GM21528 (cell line): ENCODE measurements around the gene AK4.
"Not testable (repeated sequence)": the region's sequence is repeated elsewhere in the genome, so short reads cannot be mapped to it uniquely, and the experiment has no call there.

Experiments used
- ATAC-seq: cut with Tn5 transposase; IDR thresholded peaks from one replicate; pipeline ENCODE4 v1.9.1; 2021; ENCODE audit warnings: mild to moderate bottlenecking, moderate library complexity; ENCODE audit not compliant: unreplicated experiment, low FRiP score

Gene AK4

GRCh38 chr1:65210325-65210724 lies 62.3 kb downstream of the AK4 start:
- ATAC-seq = no peak

GRCh38 chr1:65211331-65211730 lies 63.3 kb downstream of the AK4 start:
- no peak for ATAC-seq

- no peak for ATAC-seq
Observed at GRCh38 chr1:65213271-65214023, 65.4 kb downstream of the AK4 start.

GRCh38 chr1:65214340-65215027 lies 66.5 kb downstream of the AK4 start:
- ATAC-seq = no peak

GRCh38 chr1:65216989-65217388 lies 69.0 kb downstream of the AK4 start:
- no peak for ATAC-seq

- ATAC-seq = no peak
Observed at GRCh38 chr1:65221638-65222339, 73.8 kb downstream of the AK4 start.

GRCh38 chr1:65222340-65222940 lies 74.4 kb downstream of the AK4 start:
- no peak for ATAC-seq

GRCh38 chr1:65224681-65225091 lies 76.7 kb downstream of the AK4 start:
- ATAC-seq = no peak

- ATAC-seq = no peak
Observed at GRCh38 chr1:65225179-65225578, 77.2 kb downstream of the AK4 start.

- no peak for ATAC-seq
Observed at GRCh38 chr1:65229201-65229600, 81.2 kb downstream of the AK4 start.

GRCh38 chr1:65229754-65230339 lies 81.8 kb downstream of the AK4 start:
- ATAC-seq = no peak

GRCh38 chr1:65230731-65231481 lies 82.9 kb downstream of the AK4 start:
- peak; percentile 80 for ATAC-seq

GRCh38 chr1:65231718-65232330 lies 83.8 kb downstream of the AK4 start:
- no peak for ATAC-seq

- no peak for ATAC-seq
Observed at GRCh38 chr1:65232461-65232990, 84.5 kb downstream of the AK4 start.

GRCh38 chr1:65233782-65234181 lies 85.8 kb downstream of the AK4 start:
- no peak for ATAC-seq

GRCh38 chr1:65235867-65236805 lies 88.1 kb downstream of the AK4 start:
- ATAC-seq = no peak

GRCh38 chr1:65237088-65237487 lies 89.1 kb downstream of the AK4 start:
- not testable (repeated sequence) for ATAC-seq

GRCh38 chr1:65237503-65237902 lies 89.5 kb downstream of the AK4 start:
- no peak for ATAC-seq
